ENCODE data around the gene ERI2.

The ERI2 gene

GRCh38 chr16:20818929-20819585 lies 12.8 kb upstream of the ERI2 start:
- H3K27me3 ChIP-seq (ENCODE audit: insufficient read depth, poor library complexity, severe bottlenecking): no peaks in the 10 kb centered on the region
- no peak overlapping the region for H3K4me3 ChIP-seq (replicated peaks; ENCODE audit: insufficient read depth, low read length)
- DNase-seq (ENCODE audit: low read depth in 1 of 2, low spot score in 1 of 2): no peak
- H3K27ac ChIP-seq (replicated peaks): no peak overlapping the region
- no peak for TF ChIP-seq POLR2AphosphoS5 (IDR thresholded peaks at IDR 0.05; ENCODE audit: low read depth)
- TF ChIP-seq CTCF (IDR thresholded peaks at IDR 0.05; ENCODE audit: insufficient read depth, low read length): no peak
- no peak for TF ChIP-seq GABPA (IDR thresholded peaks at IDR 0.05; ENCODE audit: low read depth)
- TF ChIP-seq SPI1 (IDR thresholded peaks at IDR 0.05; ENCODE audit: borderline replicate concordance, low read depth): no peak
- TF ChIP-seq REST (IDR thresholded peaks at IDR 0.05; ENCODE audit: insufficient replicate concordance, low read depth): no peak

GRCh38 chr16:20814784-20815183 lies 8.5 kb upstream of the ERI2 start:
- no peaks in the 10 kb centered on the region for H3K27me3 ChIP-seq (ENCODE audit: insufficient read depth, poor library complexity, severe bottlenecking)
- H3K4me3 ChIP-seq (replicated peaks; ENCODE audit: insufficient read depth, low read length): no peak overlapping the region
- no peak overlapping the region for H3K27ac ChIP-seq (replicated peaks)
- TF ChIP-seq GABPA (IDR thresholded peaks at IDR 0.05; ENCODE audit: low read depth): no peak
- DNase-seq (ENCODE audit: low read depth in 1 of 2, low spot score in 1 of 2): no peak

DNA sequence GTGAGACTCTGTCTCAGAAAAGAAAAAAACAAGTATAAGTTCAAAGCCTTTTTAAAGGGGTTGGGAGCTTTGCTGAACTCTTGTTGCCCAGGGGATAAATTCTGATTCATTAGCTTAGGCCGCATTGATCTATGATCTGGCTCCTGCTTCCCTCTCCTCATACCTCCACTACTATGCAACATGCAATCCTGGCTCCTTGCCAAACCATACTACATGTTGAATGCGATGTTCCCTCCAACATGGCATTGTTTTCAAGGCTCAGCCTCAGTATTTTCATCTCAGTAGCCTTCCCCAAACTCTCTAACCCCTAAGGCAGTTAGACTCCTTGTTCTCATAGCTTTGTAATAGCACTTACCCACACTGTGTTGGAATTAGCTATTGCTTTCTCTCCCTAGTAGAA lies 6.2 kb upstream of the ERI2 start:
- TF ChIP-seq REST (IDR thresholded peaks at IDR 0.05; ENCODE audit: insufficient replicate concordance, low read depth) (no peak), SPI1 (IDR thresholded peaks at IDR 0.05; ENCODE audit: borderline replicate concordance, low read depth) (no peak), POLR2AphosphoS5 (IDR thresholded peaks at IDR 0.05; ENCODE audit: low read depth) (no peak), CTCF (IDR thresholded peaks at IDR 0.05; ENCODE audit: insufficient read depth, low read length) (no peak), GABPA (IDR thresholded peaks at IDR 0.05; ENCODE audit: low read depth) (no peak)
- Histone ChIP-seq H3K27ac (replicated peaks) (no peak overlapping the region), H3K27me3 (ENCODE audit: insufficient read depth, poor library complexity, severe bottlenecking) (no peaks in the 10 kb centered on the region), H3K4me3 (replicated peaks; ENCODE audit: insufficient read depth, low read length) (no peak overlapping the region)
- no peak for DNase-seq (ENCODE audit: low read depth in 1 of 2, low spot score in 1 of 2)

DNA sequence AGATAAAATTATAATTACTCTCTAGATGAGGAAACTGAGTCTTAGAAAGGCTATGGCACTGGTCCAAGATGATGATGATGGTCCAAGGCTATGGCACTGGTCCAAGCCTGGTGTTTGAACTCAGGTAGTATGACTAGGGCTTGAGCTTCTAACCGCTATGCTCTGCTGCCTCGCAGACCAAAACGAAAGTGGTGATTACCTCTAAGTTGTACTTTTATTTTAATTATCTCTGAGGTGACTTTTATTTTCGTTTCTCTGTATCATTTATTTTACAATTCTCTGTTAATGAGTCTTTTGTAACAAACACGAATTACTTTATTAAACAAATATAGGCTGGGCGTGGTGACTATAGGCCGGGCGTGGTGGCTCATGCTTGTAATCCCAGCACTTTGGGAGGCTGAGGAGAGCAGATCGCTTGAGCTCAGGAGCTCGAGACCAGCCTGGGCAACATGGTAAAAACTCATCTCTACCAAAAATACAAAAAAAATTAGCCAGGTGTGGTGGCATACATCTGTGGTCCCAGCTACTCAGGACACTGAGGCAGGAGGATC lies 5.7 kb upstream of the ERI2 start:
- Histone ChIP-seq H3K4me3 (replicated peaks; ENCODE audit: insufficient read depth, low read length) (no peak overlapping the region), H3K27ac (replicated peaks) (no peak overlapping the region), H3K27me3 (ENCODE audit: insufficient read depth, poor library complexity, severe bottlenecking) (no peaks in the 10 kb centered on the region)
- no peak for TF ChIP-seq REST (IDR thresholded peaks at IDR 0.05; ENCODE audit: insufficient replicate concordance, low read depth)
- TF ChIP-seq CTCF (IDR thresholded peaks at IDR 0.05; ENCODE audit: insufficient read depth, low read length): no peak
- no peak for TF ChIP-seq SPI1 (IDR thresholded peaks at IDR 0.05; ENCODE audit: borderline replicate concordance, low read depth)
- TF ChIP-seq GABPA (IDR thresholded peaks at IDR 0.05; ENCODE audit: low read depth): no peak
- TF ChIP-seq POLR2AphosphoS5 (IDR thresholded peaks at IDR 0.05; ENCODE audit: low read depth): no peak
- DNase-seq (ENCODE audit: low read depth in 1 of 2, low spot score in 1 of 2): no peak

All from HL-60 (cell line).